Left cardiac atrium (tissue), 4 donors: Measurements from ENCODE around the gene GPR155. TPM values are rescaled to one million over a fixed set of nuclear protein-coding genes. Genes with fewer than 3 reads are reported as not detected.
"Not testable (repeated sequence)": the region's sequence is repeated elsewhere in the genome, so short reads cannot be mapped to it uniquely, and the experiment has no call there.

Source experiments
- ATAC-seq, 2 donors: fragments of 200-7000 bp; cut with Tn5 transposase; one replicate each; pipeline ENCODE4 v1.9.1; 2020; ENCODE audit warnings: mild to moderate bottlenecking in 2 of 2, moderate library complexity in 2 of 2
- DNase-seq: peaks from one replicate; pipeline ENCODE4 v3.0.0-alpha.2; 2020
- intact Hi-C, 2 donors: fragments of 100-400 bp; cut with DNase I; formaldehyde crosslinking; loops; one replicate each; pipeline versions ENCODE4 v1.14.1 to v1.15.1; 2022 to 2023
- total RNA-seq, 2 donors: library from RNA; stranded (reverse); fragmentation: NEBNext Ultra II Directional; extraction: Animal tissue kit (Norgen Biotek cat#: 25700); gene quantifications; one replicate each; pipeline ENCODE4 v1.2.1, GENCODE V29; 2021
- donor health status: DM: no; HTN: yes; CAD: no.
- donor health status: DM: no; HTN: yes; CAD: no; lungs with severe emphysema.
- donor health status: DM: yes; HTN: yes; CAD: no.
- donor health status: Dilated cardiomyopathy.

The GPR155 gene
- total RNA-seq, 2 donors from 2014 or later = 11.2 to 13.3 TPM

GRCh38 chr2:174390303-174390702 is 96.5 kb downstream of the GPR155 start:
- DNase-seq, intact Hi-C loops, ATAC-seq: not testable (repeated sequence)

- ATAC-seq = no peak
- no peak for DNase-seq
- intact Hi-C loops = no loop called here
Observed at GRCh38 chr2:174389542-174389941, 97.3 kb downstream of the GPR155 start.

GRCh38 chr2:174388706-174389105 is 98.1 kb downstream of the GPR155 start:
- DNase-seq, intact Hi-C loops, ATAC-seq: not testable (repeated sequence)

- DNase-seq = no peak
- intact Hi-C loops = no loop called here
- no peak for ATAC-seq
Observed at GRCh38 chr2:174385201-174385600, 101.6 kb downstream of the GPR155 start.

- intact Hi-C loops = no loop called here
- ATAC-seq = no peak
- no peak for DNase-seq
Observed at GRCh38 chr2:174383796-174384195, 103.0 kb downstream of the GPR155 start.

Other genes with a start within 250 kb of the GPR155 start
- 10 to 100 TPM; 63.4 to 82.1 TPM for gene OLA1, start 238.5 kb downstream of the GPR155 start, total RNA-seq
- gene SP9, start 152.1 kb downstream of the GPR155 start, total RNA-seq = not detected
- 10 to 100 TPM; 27.8 to 32.0 TPM for gene SCRN3, start 91.3 kb downstream of the GPR155 start, total RNA-seq
- gene WIPF1, start 110.8 kb upstream of the GPR155 start, total RNA-seq = 10 to 100 TPM; 25.1 to 29.9 TPM